Caco-2 (cell line): ENCODE data around the gene SPATA31C2. TPM values are rescaled to one million over a fixed set of nuclear protein-coding genes. Genes with fewer than 3 reads are reported as not detected.
"Not testable (repeated sequence)": the region's sequence is repeated elsewhere in the genome, so short reads cannot be mapped to it uniquely, and the experiment has no call there.

Experiments
- BruUV-seq: library from RNA; stranded (reverse); fragments of 400-500 nt; replicated peaks from 2 replicates; lab custom pipeline; 2021; lab: Mats Ljungman, UMichigan
- CTCF ChIA-PET: fragments of 300-600 bp; sonication (Branson Sonifier 250); formaldehyde crosslinking; loops from one replicate; lab custom pipeline; 2022; ENCODE audit warnings: antibody characterized with exemption; lab: Charles Lee
- POLR2A ChIA-PET: fragments of 300-600 bp; sonication (Branson Sonifier 250); formaldehyde crosslinking; loops from one replicate; lab custom pipeline; 2022; ENCODE audit warnings: antibody characterized with exemption; lab: Charles Lee
- DNase-seq, 2 experiments: peaks; one replicate each; pipeline versions ENCODE4 v3.0.0 to v3.0.0-alpha.2; 2020 to 2022
- H3K27me3 ChIP-seq: replicated peaks from 2 replicates; pipeline ENCODE4 v1.6.0; 2011; ENCODE audit warnings: low read length; ENCODE audit not compliant: control insufficient read depth, insufficient read depth
- H3K36me3 ChIP-seq: 2 replicates; pipeline ENCODE4 v1.5.1; 2011; ENCODE audit warnings: low read length; ENCODE audit not compliant: control insufficient read depth, insufficient read depth
- H3K4me1 ChIP-seq: fragments of 250-450 bp; sonication (Bioruptor Pico); 2 replicates; pipeline ENCODE4 v1.5.1; 2020; ENCODE audit warnings: mild to moderate bottlenecking
- H3K4me3 ChIP-seq: 2 replicates; pipeline ENCODE4 v1.5.1; 2011; ENCODE audit warnings: low read depth, mild to moderate bottlenecking, control low read depth, low read length
- H3K9me3 ChIP-seq: fragments of 250-450 bp; sonication (Bioruptor Pico); 2 replicates; pipeline ENCODE4 v1.5.1; 2020; ENCODE audit warnings: mild to moderate bottlenecking, moderate library complexity
- H3K27ac Mint-ChIP-seq: one replicate; pipeline ENCODE4 v1.8.0; 2022; ENCODE audit warnings: mixed read lengths; ENCODE audit not compliant: unreplicated experiment
- H3K27me3 Mint-ChIP-seq: one replicate; pipeline ENCODE4 v1.8.0; 2022; ENCODE audit warnings: mixed read lengths; ENCODE audit not compliant: insufficient read depth, unreplicated experiment
- H3K36me3 Mint-ChIP-seq: one replicate; pipeline ENCODE4 v1.8.0; 2022; ENCODE audit warnings: mild to moderate bottlenecking, mixed read lengths; ENCODE audit not compliant: insufficient read depth, unreplicated experiment
- H3K4me1 Mint-ChIP-seq: one replicate; pipeline ENCODE4 v1.8.0; 2022; ENCODE audit warnings: low read depth, mixed read lengths; ENCODE audit not compliant: unreplicated experiment
- H3K4me3 Mint-ChIP-seq: one replicate; pipeline ENCODE4 v1.8.0; 2022; ENCODE audit warnings: mild to moderate bottlenecking, moderate library complexity, mixed read lengths; ENCODE audit not compliant: unreplicated experiment
- H3K9me3 Mint-ChIP-seq: one replicate; pipeline ENCODE4 v1.8.0; 2022; ENCODE audit warnings: mixed read lengths; ENCODE audit not compliant: unreplicated experiment
- intact Hi-C: fragments of 100-400 bp; cut with micrococcal nuclease; formaldehyde crosslinking; loops from one replicate; pipeline ENCODE4 v1.10.0; 2022; ENCODE audit not compliant: unreplicated experiment
- total RNA-seq: library from RNA; stranded (reverse); gene quantifications from 2 replicates; pipeline ENCODE4 v1.2.3, GENCODE V29; 2022
- TF ChIP-seq, protein P1 (sequence below), 2 experiments: fragments of 200-600 bp in 1 of 2; IDR thresholded peaks; 1 replicate in 1 of 2; 2 replicates in 1 of 2; pipeline versions ENCODE4 v1.5.1 to v1.8.0; 2011 to 2022; ENCODE audit warnings: antibody characterized with exemption in 1 of 2, control low read depth in 1 of 2, inconsistent platforms in 1 of 2, low read depth in 1 of 2, low read length in 1 of 2, mild to moderate bottlenecking in 1 of 2, moderate library complexity in 1 of 2; ENCODE audit not compliant: insufficient read depth in 1 of 2, severe bottlenecking in 1 of 2, unreplicated experiment in 1 of 2

Gene SPATA31C2
- total RNA-seq, 1 experiment from 2014 or later: not detected

DNA sequence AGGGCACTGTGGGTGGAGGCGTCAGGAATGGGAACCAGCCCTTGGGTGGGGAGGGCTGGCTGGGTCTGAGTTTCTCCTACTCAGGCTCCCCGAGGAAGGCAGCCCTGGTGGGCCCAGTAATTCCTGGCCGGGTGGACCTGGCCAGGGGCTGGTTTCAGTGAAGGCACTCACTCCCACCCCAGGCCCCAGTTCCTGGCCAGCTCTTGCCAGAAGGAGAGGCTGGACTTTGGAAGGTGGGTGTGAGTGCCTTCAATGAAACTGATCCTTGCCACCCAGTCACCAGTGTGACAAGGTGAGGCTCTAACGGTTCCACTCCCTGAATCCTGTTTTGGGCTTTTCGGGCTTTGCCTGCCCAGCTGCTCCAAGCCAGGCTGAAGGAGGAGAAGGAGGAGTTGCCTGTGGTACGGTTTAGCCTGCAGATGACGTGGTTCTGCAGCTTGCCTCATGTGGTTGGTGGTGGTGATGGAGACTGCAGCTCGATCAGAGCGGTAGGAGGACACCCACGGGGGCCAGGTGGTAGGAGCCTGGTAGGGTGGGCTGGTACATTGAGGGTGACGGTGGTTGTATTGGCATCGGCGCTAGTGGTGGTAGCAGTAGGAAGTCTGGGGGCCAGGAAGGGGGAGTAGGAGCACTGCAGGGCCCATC lies 23.2 kb downstream of the SPATA31C2 start:
- H3K9me3 ChIP-seq, H3K27ac Mint-ChIP-seq, intact Hi-C loops, H3K27me3 Mint-ChIP-seq, H3K4me1 Mint-ChIP-seq, CTCF ChIA-PET, H3K9me3 Mint-ChIP-seq, H3K36me3 Mint-ChIP-seq, H3K27me3 ChIP-seq, BruUV-seq, H3K4me3 ChIP-seq, H3K4me1 ChIP-seq, H3K4me3 Mint-ChIP-seq, H3K36me3 ChIP-seq, DNase-seq, POLR2A ChIA-PET: not testable (repeated sequence)

DNA sequence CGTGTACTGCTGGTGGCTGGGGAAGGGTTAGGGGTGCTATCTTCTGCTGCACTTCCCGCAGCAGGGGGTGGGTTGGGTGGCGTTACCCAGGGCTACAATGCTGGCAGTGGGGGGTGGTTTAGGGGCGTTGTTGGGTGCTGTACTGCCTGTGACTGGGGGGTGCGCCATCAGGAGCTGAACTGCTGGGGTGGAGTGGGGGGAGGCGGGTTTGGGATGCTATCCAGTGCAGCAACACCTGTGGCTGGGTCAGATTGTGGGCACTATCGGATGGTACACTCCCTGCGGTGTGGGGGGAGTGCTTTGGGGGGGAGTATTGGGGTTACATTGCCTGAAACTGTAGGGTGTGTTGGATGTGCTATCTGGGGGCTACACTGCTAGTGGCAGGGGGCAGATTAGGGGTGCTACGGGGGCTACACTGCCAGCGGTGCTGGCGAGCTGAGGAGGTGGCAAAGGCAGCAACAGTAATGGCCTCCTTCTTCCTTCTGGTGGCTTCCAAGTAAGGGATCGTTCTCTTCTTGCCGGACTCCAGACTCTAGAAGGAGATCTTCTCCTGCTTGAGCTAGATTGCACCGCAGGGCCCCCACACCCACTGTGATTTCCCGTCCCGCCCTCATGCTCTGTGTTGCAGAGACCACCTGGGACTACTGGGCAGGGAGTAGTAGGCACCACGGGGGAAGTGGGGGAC lies 23.9 kb downstream of the SPATA31C2 start:
- H3K9me3 ChIP-seq, H3K36me3 ChIP-seq, H3K4me1 ChIP-seq, H3K9me3 Mint-ChIP-seq, H3K27me3 ChIP-seq, H3K36me3 Mint-ChIP-seq, POLR2A ChIA-PET, H3K4me1 Mint-ChIP-seq, H3K4me3 ChIP-seq, CTCF ChIA-PET, H3K27me3 Mint-ChIP-seq, DNase-seq, H3K27ac Mint-ChIP-seq, BruUV-seq, intact Hi-C loops, H3K4me3 Mint-ChIP-seq: not testable (repeated sequence)

DNA sequence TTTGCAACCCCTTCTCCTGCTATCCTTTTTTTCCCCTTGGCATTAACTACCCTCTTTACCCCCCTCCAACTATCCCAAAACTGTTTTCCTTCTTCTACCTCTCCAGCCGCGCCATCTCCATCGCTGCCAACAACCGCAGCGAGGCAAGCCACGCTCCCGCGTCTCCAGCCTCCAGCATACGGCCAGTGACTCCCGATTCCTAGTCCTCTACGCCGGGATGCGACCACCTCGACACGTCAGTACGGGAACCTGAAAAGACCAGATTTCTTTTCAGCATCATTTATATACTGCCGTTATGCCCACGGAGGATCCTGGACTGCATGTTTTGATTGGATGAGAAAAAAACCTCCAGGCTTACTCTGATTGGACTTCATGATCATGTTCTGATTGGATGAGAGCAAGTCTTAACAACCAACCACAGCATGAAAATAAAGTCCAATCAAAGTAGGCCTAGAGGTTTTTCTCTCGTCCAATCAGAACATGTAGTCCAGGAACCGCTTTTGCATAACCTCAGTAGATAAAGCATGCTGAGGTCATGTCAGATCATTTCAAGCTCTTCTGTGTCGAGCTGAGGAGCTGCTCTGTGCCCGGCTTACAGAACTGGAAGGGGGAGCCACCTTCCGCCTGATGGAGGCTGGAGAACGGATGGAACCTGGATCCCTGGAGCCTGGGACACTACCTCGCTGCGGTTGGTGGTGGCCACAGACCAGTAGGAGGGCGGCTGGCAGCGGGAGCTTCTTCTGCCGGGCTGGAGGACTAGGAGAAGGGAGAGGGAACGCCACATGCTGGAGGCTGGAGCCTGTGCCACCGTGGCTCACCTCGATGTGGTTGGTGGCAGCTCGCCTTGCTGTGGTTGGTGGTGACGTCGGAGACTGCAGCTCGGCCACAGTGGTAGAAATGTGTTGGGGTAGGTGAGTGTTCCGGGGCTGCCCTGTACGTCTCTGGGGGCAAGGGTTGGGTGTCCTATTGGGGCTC lies 24.8 kb downstream of the SPATA31C2 start:
- H3K4me1 ChIP-seq, DNase-seq, H3K4me1 Mint-ChIP-seq, H3K27me3 ChIP-seq, H3K36me3 Mint-ChIP-seq, H3K9me3 ChIP-seq, BruUV-seq, H3K27me3 Mint-ChIP-seq, H3K4me3 Mint-ChIP-seq, H3K36me3 ChIP-seq, H3K27ac Mint-ChIP-seq, H3K4me3 ChIP-seq, POLR2A ChIA-PET, intact Hi-C loops, CTCF ChIA-PET, H3K9me3 Mint-ChIP-seq: not testable (repeated sequence)

DNA sequence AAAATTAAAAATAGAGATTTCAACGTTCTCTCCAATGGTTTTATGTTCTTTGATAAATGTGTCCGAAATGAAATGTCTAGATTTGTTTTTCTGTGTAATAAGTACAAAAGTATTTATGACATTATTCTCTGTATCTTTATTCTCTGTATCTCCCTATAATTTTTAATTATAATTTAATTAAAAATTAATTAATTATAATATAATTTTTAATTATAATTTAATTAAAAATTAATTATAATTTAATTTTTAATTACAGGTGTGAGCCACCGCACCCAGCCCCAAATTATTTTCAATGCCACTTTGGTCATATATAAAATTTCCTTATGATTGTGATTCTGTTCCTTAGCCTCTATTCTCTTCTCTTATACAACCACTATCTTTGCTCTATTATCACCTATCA lies 28.2 kb downstream of the SPATA31C2 start:
- no TSS peak for BruUV-seq
- no peak for DNase-seq
- no peaks in the 10 kb centered on the region for H3K4me1 Mint-ChIP-seq
- ChIA-PET CTCF (no interaction called here), POLR2A (no interaction called here)
- intact Hi-C loops: no loop called here
- H3K4me3 Mint-ChIP-seq: no peak overlapping the region
- H3K4me1 ChIP-seq: no peaks in the 10 kb centered on the region
- H3K27me3 ChIP-seq: no peaks in the 10 kb centered on the region
- no peaks in the 10 kb centered on the region for H3K36me3 ChIP-seq
- no peaks in the 10 kb centered on the region for H3K9me3 Mint-ChIP-seq
- H3K9me3 ChIP-seq: no peaks in the 10 kb centered on the region
- no peak overlapping the region for H3K27ac Mint-ChIP-seq
- TF ChIP-seq, protein P1, sequence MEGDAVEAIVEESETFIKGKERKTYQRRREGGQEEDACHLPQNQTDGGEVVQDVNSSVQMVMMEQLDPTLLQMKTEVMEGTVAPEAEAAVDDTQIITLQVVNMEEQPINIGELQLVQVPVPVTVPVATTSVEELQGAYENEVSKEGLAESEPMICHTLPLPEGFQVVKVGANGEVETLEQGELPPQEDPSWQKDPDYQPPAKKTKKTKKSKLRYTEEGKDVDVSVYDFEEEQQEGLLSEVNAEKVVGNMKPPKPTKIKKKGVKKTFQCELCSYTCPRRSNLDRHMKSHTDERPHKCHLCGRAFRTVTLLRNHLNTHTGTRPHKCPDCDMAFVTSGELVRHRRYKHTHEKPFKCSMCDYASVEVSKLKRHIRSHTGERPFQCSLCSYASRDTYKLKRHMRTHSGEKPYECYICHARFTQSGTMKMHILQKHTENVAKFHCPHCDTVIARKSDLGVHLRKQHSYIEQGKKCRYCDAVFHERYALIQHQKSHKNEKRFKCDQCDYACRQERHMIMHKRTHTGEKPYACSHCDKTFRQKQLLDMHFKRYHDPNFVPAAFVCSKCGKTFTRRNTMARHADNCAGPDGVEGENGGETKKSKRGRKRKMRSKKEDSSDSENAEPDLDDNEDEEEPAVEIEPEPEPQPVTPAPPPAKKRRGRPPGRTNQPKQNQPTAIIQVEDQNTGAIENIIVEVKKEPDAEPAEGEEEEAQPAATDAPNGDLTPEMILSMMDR (IDR thresholded peaks at IDR 0.05; ENCODE audit: insufficient read depth in 1 of 2, low read depth in 1 of 2, low read length in 1 of 2, severe bottlenecking in 1 of 2, unreplicated experiment in 1 of 2): no peak
- peaks cover 3% of the 10 kb centered on the region for H3K27me3 Mint-ChIP-seq
- no peaks in the 10 kb centered on the region for H3K36me3 Mint-ChIP-seq
- H3K4me3 ChIP-seq: no peak overlapping the region
